Kidney (tissue), 14 donors: Measurements from ENCODE around the gene AKIRIN2. TPM values are rescaled to one million over a fixed set of nuclear protein-coding genes. Genes with fewer than 3 reads are reported as not detected.

Source experiments
- DNase-seq, 5 donors: peaks; one replicate each; pipeline ENCODE4 v3.0.0-alpha.2; 2013 to 2020
- FAIRE-seq: peaks from 2 replicates; lab custom pipeline; 2012; peaks lifted over from hg19 to GRCh38; lab: Jason Lieb, UNC
- H3K27ac ChIP-seq, 2 donors: one replicate each; pipeline ENCODE4 v1.7.0; 2013; ENCODE audit warnings: low read depth in 2 of 2, low read length in 2 of 2, inconsistent platforms in 1 of 2
- H3K27me3 ChIP-seq: one replicate; pipeline ENCODE4 v1.7.1; 2013; ENCODE audit warnings: low read length, inconsistent platforms; ENCODE audit not compliant: control insufficient read depth, insufficient read depth
- H3K36me3 ChIP-seq, 3 donors: one replicate each; pipeline versions ENCODE4 v1.7.0 to v1.7.1; 2013; ENCODE audit warnings: low read length in 3 of 3, control low read depth in 1 of 3, inconsistent platforms in 1 of 3; ENCODE audit not compliant: insufficient read depth in 3 of 3, control insufficient read depth in 2 of 3
- H3K4me1 ChIP-seq, 3 donors: one replicate each; pipeline versions ENCODE4 v1.7.0 to v1.7.1; 2013; ENCODE audit warnings: low read length in 3 of 3, inconsistent platforms in 1 of 3, low read depth in 1 of 3; ENCODE audit not compliant: control insufficient read depth in 2 of 3, insufficient read depth in 2 of 3
- H3K4me3 ChIP-seq, 3 donors: one replicate each; pipeline versions ENCODE4 v1.7.0 to v1.8.1; 2013; ENCODE audit warnings: low read length in 3 of 3, control low read depth in 1 of 3, inconsistent platforms in 1 of 3
- H3K9ac ChIP-seq, 3 donors: one replicate each; pipeline versions ENCODE4 v1.7.0 to v1.7.1; 2013; ENCODE audit warnings: low read length in 3 of 3, control low read depth in 1 of 3, inconsistent platforms in 1 of 3
- H3K9me3 ChIP-seq, 3 donors: one replicate each; pipeline versions ENCODE4 v1.7.0 to v1.7.1; 2013; ENCODE audit warnings: low read length in 3 of 3, control low read depth in 1 of 3, inconsistent platforms in 1 of 3; ENCODE audit not compliant: control insufficient read depth in 2 of 3, insufficient read depth in 1 of 3
- CTCF ChIP-seq: IDR thresholded peaks from 3 replicates; pipeline ENCODE4 v1.5.1; 2012; ENCODE audit warnings: mild to moderate bottlenecking, moderate library complexity, borderline replicate concordance; ENCODE audit not compliant: insufficient read depth; ENCODE audit errors: extremely low read depth
- intact Hi-C: fragments of 100-400 bp; cut with DNase I; formaldehyde crosslinking; loops from one replicate; pipeline ENCODE4 v1.11.1; 2022
- polyA plus RNA-seq: library from polyadenylated mRNA; stranded (reverse); fragments of 350-450 nt; fragmentation: Illumina TruSeq; extraction: RNeasy Lipid Tissue Mini Kit (QIAGEN cat#74804); gene quantifications from one replicate; pipeline ENCODE4 v1.2.3, GENCODE V29; 2014; ENCODE audit warnings: low read depth, low replicate concordance; ENCODE audit not compliant: insufficient read depth
- total RNA-seq: library from RNA; stranded (reverse); fragmentation: NEBNext Ultra II Directional; extraction: Animal tissue kit (Norgen Biotek cat#: 25700); gene quantifications from one replicate; pipeline ENCODE4 v1.2.1, GENCODE V29; 2021
- donor health status: control.
- donor health status: control.
- donor health status: control.
- donor health status: control.
- donor health status: control.
- donor health status: DM: yes; HTN: yes; CAD: no.
- donor health status: Normal renal cell carcinoma (clear cell type).

The AKIRIN2 gene
- total and polyA plus RNA-seq, 2 donors from 2014 or later: 26.0 to 43.4 TPM

- no peaks in the 10 kb centered on the region for H3K9me3 ChIP-seq
- intact Hi-C loops: no loop called here
- H3K27me3 ChIP-seq: no peaks in the 10 kb centered on the region
- H3K9ac ChIP-seq: no peak overlapping the region
- FAIRE-seq (no peak), DNase-seq (no peak)
- no peaks in the 10 kb centered on the region for H3K36me3 ChIP-seq
- no peak for TF ChIP-seq CTCF
- no peak overlapping the region for H3K27ac ChIP-seq
- no peak overlapping the region for H3K4me3 ChIP-seq
- peaks cover 0 to 12% (median 4%) of the 10 kb centered on the region in 3 donors for H3K4me1 ChIP-seq
Measured at GRCh38 chr6:87736809-87737540, 34.9 kb upstream of the AKIRIN2 start.

- Histone ChIP-seq H3K9me3 (no peaks in the 10 kb centered on the region), H3K27ac (peak overlapping the region; percentile 40 to 81), H3K27me3 (no peaks in the 10 kb centered on the region), H3K4me1 (peaks cover 0 to 12% (median 7%) of the 10 kb centered on the region in 3 donors), H3K9ac (no peak overlapping the region), H3K36me3 (no peaks in the 10 kb centered on the region), H3K4me3 (no peak overlapping the region)
- TF ChIP-seq CTCF: no peak
- intact Hi-C loops: no loop called here
- DNase-seq: peak in 4 of 5 donors; percentile 13 to 94 (median 36)
- FAIRE-seq: peak; percentile 37
Measured at GRCh38 chr6:87731818-87732661, 30.0 kb upstream of the AKIRIN2 start.

GRCh38 chr6:87731080-87731479, 29.0 kb upstream of the AKIRIN2 start:
- no peak overlapping the region for H3K9ac ChIP-seq
- H3K27ac ChIP-seq: no peak overlapping the region
- no peak overlapping the region for H3K4me3 ChIP-seq
- H3K4me1 ChIP-seq: peaks cover 0 to 12% (median 7%) of the 10 kb centered on the region in 3 donors
- FAIRE-seq (no peak), DNase-seq (no peak)
- TF ChIP-seq CTCF: no peak
- no peaks in the 10 kb centered on the region for H3K27me3 ChIP-seq
- H3K9me3 ChIP-seq: no peaks in the 10 kb centered on the region
- no peaks in the 10 kb centered on the region for H3K36me3 ChIP-seq
- intact Hi-C loops: no loop called here
